ENCODE results near the gene FEM1C.

FEM1C gene, protein sequence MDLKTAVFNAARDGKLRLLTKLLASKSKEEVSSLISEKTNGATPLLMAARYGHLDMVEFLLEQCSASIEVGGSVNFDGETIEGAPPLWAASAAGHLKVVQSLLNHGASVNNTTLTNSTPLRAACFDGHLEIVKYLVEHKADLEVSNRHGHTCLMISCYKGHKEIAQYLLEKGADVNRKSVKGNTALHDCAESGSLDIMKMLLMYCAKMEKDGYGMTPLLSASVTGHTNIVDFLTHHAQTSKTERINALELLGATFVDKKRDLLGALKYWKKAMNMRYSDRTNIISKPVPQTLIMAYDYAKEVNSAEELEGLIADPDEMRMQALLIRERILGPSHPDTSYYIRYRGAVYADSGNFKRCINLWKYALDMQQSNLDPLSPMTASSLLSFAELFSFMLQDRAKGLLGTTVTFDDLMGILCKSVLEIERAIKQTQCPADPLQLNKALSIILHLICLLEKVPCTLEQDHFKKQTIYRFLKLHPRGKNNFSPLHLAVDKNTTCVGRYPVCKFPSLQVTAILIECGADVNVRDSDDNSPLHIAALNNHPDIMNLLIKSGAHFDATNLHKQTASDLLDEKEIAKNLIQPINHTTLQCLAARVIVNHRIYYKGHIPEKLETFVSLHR

DNA sequence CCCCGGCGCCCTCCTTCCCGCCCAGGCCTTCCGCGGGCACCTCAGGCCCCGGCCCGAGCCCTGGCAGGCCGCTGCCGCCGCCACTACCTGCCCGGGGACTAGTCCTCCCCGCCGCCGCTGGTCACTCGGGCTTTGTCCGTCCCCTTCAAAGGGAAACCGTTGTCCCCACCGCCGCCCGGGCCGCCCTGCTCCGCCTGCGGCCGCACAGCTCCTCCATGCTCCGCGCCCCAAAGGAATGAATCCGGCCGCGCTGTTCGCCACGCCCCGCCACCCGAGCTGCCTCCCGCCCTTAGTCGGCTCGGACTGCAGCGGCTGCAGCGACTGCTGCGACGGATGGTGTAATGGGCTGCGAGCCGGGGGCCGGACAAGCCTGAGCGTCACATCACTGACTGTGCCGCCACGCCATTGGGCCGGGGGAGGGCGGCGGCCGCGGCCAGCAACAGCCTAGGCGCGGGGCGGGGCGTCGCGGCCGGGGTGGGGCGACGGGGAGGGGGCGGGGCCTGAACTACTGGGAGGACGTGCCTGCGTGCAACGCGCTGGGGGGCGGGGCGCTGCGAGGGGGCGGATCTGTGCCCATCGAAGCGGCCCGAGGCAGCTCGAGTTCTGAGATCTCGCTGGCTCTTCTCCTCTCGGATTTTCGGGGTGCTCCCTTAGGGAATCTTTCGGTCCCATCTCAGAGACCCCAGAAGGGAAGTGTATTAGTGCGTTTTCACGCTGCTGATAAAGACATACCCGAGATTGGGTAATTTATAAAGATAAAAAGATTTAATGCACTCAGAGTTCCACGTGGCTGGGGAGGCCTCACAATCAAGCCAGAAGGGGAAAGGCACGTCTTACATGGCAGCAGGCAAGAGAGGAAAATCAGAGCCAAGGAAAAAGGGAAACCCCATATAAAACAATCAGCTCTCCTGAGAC is at the start of gene FEM1C:
FEM1C (minus strand) TSS at position 340 of the 915 bp plus-strand sequence. CDS start 1,282 bp downstream, outside the sequence.
- peak; percentile 83 to 95 for DNase-seq

DNA sequence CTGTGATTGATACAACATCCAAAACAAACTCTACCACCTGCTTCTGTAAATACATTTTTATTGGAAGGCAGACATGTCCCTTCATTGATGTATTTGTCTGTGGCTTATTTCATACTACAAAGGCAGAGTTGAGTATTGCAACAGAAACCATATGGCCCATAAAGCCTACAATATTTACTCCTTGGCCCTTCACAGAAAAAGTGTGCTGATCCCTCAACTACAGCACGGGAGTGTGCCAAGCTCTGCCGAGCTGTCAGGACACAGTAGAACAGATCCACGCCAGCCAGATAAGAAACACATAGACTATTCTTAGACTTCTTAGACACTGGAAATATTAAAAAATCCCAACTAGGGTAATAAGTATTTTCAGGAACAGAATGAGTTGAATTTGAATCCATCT is 44.5 kb upstream of the FEM1C start:
- no peak for DNase-seq

DNA sequence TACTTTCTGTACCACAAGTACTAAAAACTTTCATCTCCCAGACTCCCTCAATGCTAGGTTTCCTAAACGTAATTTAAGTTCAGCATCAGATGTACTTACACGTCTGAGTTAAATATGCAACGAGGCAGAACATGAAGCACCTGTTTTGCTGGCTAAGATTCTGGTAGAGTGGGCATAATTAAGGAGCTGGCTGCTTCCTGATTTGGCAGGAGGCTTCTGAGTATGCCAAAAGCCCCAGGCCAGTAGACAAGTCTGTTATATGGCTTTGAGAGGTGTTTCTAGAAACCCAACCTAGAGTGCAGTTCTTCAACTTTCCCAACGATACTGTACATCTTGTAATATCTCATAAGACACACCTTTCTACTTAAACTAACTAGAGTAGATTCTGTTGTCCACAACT is 44.1 kb upstream of the FEM1C start:
- DNase-seq: no peak

DNA sequence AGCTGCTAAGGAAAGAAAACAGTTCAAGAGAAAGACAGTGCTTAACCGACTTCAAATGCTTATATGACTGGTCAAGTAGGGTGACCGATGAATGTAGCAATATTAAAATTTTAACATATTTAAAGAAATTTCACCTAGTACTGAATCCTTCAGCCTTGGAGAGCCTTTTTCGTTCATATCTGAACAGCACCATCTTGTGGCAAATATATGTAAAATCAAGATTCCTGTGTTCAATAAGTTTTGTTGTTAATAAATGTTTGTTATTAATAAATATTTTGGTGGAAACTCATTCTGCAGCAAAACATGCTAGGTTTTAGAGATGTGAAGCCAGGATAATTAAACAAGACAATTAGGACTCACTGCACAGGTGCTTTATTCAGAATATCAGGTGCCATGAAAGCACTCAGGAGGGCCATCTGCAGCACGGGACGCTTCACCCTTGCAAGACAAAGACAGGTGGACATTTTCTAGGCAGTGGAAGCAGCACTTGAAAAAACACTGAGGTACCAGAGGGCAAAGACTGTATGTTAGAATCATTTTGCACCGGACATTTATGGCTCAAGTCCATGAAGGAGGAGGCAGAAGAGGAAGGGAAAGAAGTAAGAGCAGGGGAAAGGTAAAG is 42.1 kb upstream of the FEM1C start:
- peak in 1 of 2 experiments; percentile 22 for DNase-seq

DNA sequence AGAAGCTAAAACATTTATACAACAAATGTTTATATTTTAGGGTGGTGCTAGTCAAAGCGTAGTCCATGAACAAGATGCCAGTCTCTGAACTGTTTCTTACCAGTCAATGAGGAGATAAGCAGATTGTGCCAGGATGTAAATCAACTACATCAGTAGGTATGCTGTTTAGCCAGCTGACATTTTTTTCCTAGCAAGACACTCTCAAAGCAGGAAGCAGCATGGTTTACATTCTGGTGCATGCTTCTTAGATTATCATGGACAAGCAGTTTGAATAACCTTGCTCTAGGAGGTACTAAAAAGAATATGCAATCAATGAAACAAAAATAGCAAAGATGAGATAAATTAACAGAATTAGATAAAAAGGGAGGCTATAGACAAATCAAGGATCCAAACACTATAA is 40.7 kb upstream of the FEM1C start:
- DNase-seq: no peak

DNA sequence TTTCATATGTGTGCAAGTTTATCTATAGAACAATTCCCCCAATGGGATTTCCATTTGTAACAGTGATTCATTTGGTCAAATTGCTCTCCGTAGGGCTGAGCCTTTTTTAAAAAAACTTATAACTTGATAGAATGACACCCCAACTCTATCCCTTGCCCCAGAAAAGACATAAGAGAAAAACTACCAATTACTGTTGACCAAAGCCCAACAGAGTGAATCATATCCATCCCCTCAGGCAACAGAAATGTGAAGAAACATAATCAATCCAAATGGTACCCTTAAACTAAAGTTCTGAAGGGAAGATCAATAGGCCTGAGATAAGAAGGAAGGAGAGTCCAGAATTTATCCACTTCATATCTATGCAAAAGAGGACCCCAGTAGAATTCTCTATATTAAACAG is 39.9 kb upstream of the FEM1C start:
- no peak for DNase-seq

DNA sequence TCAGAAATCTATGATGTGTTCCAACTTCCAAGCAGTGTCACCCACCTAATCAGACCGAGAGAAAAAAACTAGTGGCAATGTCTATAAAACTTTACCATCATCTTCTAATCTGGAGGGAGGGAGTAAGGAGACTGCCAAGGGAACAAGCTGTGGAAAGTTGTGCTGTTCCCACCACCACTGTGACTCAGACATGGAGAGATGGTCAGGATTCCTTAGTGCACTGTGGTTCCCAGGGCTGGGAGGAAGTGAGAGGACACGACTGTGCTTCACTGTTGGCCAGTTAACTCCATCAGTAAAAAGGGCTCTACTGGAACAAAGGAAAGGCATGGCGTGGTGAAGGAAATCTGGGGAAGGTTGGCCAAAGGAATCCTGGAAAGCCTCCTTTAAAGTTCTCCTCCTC is 38.9 kb upstream of the FEM1C start:
- DNase-seq: no peak

DNA sequence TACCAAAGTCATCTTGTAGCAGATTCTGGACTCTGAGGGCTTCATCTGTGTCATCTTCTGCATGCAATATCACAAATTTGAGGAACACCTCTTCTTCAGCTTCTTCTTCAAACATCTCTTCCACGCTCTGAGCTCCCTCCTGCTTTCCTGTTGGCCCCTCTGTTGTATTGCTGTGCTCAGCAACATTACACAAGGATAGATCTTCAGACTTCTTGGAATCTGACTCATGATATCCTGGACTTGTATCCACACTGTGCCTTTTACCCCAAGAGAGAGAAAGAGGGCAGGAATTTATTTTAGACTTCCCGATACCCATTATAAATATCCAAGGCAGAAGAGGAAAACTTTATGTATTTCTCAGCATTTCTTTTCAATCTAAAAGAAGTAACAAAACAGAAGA is 36.4 kb upstream of the FEM1C start:
- DNase-seq: no peak

DNA sequence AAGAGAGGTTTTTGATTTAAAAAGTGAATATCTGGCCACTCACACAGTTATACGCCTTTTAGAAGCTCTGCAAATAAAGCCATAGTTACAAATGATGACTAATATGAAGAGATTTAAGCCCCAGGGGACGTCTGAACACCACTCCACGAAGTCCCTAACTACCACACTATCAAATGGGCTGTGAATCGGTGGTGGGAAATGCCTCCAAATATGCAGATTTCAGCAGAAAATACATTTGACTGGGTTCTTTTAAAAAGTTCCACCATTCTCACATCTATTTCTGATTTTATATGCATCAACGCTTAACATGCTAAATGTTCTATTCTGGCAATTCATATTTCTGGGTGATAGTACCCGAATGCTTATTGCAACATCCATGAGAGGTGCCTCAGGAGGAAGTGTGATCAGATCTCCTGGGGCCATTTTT is 35.2 kb upstream of the FEM1C start:
- no peak for DNase-seq

DNA sequence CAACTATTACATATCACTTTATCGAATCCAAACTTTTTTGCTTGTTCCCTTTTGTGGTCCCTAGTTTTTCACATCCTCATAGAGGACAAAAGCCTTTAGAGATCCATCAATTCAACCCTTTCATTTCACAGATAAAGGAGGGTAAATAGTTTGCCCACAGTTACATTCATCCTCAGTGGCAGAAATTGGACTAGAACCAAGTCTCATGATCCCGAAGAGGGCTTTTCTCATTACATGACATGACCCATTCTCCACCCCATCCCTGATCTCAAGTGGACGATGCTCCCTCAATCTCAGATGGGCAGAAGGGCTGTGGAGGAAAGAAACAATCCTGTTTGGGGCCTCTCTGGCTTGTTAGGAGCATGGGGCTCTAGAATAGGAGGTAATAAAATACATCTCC is 34.6 kb upstream of the FEM1C start:
- no peak for DNase-seq

DNA sequence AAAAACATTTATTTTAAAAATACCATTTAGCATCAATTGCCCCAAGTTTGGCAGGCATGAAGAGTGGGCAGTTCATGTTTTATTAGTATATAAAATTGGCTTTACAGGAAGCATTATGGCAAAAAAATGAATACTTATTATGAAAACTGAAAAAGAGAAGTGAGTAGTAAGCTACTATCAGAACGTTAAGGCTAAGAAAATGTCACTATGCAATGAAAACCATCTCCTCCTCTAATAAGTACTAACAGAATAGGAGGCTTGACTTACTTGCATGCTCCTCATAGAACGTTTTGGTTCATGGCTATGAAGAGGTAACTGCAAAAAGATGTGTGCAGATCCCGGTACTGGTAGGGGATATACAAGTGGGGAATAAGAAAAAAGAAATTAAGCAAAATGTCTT is 34.1 kb upstream of the FEM1C start:
- no peak for DNase-seq

DNA sequence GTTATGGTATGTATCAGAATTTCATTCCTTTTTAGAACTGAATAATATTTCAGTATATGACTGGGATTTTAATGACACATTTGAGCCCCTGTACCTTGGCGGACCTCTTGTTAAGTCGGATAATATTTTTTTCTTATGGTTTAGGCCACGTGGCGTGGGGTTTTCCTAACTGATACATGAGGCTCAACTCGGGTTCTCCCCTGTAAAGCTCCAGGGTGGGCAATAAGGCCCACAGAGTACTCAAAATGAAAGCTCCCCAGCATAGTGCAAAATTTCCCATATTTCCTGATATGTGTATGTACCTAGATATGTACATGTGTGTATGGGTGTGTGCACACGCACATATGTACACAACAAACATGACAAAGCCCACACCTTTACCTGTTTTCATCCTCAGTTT is 33.2 kb upstream of the FEM1C start:
- no peak for DNase-seq

DNA sequence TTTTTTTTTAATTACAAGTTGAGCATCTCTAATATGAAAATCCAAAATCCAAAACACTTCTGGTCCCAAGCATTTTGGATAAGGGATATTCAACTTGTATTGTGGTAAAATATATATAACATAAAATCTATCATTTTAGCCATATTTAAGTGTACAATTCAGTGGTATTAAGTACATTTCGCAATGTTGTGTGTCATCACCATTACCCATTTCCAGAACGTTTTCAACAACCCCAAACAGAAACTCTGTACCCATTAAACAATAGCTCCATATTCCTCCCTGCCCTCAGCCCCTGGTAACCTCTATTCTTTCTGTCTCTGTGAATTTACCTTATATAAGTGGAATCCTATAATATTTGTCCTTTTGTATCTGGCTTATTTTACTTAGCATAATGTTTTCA is 32.8 kb upstream of the FEM1C start:
- DNase-seq: no peak

DNA sequence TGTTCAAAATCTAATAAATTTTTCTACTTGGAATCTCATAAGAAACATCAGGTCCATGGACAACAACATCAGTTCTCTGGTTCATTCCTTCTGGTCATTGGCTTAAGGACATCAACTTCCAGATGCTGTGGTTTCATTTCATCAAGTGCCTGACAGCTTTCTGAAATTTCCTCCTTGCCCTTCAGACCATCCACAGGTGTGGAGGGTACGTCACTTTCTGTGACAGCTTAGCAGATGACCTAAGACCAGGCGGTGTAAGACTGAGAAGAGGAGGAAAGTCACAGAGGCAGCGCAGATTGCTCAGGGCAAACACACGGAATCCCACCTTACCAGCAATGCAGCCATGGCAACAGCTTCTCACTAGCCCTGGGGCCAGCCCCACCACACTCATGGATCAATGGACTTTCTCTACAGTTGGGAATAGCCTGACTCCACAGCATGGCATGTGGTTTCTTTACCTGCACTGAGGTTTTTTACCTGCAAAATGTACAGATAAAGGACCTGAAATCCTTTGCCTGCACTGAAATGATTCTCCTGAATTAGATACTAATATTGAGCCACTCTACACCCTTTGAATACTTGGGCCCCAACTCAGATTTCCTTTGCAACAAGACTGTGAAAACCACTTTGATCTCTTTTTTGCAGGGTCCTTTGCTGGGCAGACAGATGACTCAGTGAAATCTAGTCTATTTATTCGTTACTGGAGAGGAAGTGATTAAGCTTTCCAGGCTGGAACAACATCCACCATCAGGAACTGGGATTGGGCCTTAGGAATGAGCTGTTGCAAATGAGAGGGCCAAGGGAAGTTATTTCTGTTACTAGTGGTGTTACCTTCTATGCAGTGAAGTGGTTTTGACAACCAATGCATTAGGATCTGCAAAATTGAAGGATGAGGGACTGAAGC is 30.8 kb upstream of the FEM1C start:
- no peak for DNase-seq

DNA sequence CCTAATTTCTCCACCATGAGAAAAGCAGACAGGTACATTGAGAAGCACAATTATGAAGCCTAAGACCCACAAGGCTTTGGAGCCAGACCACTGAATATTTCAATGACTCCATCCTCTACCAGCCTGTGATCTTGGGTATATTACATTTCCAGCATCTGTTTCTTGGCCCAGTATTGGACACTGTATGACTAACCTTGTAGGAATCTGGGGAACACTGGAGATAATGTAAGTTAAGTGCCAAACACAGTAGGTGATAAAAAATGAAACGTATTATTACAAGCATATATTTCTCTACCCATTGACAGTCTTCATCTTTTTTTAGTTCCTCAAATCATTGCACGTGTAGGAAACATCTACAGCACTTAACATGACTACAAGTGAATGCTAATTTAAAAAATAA is 28.6 kb upstream of the FEM1C start:
- DNase-seq: no peak

DNA sequence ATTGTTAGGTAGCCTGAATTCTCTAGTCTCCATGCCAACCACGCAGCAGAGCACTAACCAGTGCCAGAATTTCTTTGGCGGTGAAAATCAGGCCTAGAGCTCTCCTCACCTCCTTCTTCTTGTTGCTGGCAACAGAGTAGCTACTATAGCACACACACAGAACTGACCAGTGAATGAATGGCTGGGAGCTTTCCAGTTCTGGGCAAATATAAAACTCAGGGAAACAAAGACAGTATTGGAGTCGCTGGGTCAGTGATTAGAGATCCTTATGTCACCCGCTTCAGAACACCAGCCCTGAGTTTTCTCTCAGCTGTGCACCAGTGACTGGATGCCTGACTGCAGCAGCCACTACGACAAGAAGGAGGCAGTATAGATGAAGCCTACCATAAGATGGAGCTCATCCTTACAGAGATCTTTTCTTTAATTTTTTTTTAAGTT is 26.9 kb upstream of the FEM1C start:
- DNase-seq: no peak

DNA sequence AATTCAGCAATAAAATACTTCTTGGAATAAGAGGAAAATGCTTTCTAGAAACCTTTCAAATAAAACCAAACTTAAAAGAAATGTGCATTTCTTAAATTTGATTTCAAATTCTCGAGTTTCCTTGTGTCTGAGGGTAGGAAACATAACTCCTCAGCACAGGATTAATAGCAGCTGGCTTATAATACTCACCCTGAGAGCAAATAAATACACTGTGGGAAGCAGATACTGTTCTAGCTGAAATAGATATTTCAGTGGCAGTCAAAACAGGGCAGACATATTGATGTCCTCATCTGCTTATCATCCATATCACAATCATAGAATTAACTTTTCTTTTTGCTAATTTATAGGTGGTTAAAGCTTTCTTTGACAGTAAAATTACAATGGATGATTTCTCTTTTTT is 24.1 kb upstream of the FEM1C start:
- peak in 1 of 2 experiments; percentile 24 for DNase-seq

DNA sequence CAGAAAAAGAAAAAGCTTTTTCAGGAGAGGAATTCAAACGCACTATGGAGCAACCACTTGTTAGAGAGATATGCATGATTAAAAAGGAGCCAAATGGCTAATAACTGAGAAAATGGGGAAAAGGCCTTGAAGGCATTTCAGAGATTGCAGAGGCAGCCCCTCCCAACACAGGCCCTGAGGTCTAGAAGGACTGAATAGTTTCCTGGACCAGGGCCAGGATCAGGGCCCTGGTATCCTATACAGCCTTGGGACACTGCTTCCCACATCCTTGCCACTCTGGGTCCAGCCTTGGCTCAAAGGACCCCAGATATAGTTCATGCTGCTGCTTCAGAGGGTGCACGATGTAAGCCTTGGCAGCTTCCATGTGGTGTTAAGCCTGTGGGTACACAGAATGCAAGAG is 20.7 kb upstream of the FEM1C start:
- no peak for DNase-seq

DNA sequence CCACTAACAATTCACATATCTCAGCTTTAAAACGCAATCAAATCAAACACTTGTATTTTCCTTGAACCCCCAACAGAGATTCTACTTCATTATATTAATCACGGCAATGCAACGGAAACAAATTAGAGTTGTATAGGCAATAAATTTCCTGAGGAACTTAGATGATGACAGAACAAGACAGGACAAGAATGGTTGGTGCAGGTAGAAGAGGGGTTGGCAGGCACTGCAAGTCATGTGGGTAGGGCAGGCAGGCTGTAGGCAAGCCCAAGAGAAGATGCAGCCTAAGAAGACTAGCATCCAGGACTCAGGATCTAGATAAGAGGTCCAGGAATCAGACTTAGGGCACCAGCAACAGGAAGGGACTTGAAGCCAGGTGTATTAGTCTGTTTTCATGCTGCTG is 16.6 kb upstream of the FEM1C start:
- no peak for DNase-seq

DNA sequence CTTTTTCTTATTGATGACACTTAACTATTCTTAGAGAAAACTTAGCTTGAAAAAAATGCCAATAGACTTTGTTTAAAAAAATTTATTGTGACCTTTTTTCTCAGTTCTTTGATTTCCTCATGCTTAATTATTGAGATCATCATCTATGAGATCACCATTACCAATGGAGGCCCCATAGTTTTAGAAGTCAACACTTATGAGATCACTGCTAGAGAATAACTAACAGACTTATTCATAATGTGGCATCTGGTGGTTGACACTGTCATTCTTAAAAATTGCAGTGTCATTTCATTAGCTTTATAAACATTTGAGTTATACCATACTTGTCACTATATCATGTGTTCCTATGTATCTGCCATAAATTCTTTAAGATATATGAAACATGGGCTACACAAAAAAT is 14.9 kb upstream of the FEM1C start:
- DNase-seq: no peak

DNA sequence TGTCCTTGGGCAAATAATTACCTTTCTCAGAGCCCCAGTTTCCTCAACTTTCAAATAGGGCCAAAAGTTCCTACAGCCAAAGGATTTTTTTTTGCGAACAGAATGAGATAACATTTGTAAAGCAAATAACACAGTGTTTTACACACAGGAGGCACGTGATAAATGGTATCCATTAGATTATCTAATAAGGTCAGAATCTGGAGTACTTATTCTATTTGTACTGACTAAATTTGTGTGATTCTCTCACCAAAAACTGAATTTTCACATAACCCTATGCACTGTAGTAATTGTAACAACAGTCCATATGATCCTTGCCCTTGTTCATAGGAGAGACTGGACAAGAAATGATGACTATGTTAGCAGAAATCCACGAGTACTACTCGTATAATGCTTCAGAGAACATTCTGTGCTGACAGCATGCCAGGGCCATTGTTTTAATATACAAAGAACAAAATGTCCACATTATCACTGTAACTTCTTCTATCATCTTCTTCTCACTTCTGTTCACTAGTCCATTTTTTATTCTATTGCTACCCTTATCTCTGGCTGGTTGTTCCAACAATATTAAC is 13.9 kb upstream of the FEM1C start:
- no peak for DNase-seq
